ENCODE data around the gene SGCE.

Gene SGCE

GRCh38 chr7:94561841-94562514 lies 94.0 kb downstream of the SGCE start:
- Histone ChIP-seq H3K27ac (ENCODE audit: low read depth, low read length) (no peak overlapping the region), H3K9me3 (ENCODE audit: control insufficient read depth in 5 of 5, low read length in 5 of 5) (no peaks in the 10 kb centered on the region), H3K27me3 (ENCODE audit: control insufficient read depth in 5 of 5, insufficient read depth in 4 of 5, low read length in 5 of 5) (no peaks in the 10 kb centered on the region), H3K4me1 (ENCODE audit: control insufficient read depth in 5 of 5, insufficient read depth in 5 of 5, low read length in 5 of 5) (no peaks in the 10 kb centered on the region), H3K9ac (ENCODE audit: low read length in 5 of 5) (no peak overlapping the region), H3K36me3 (ENCODE audit: control insufficient read depth in 5 of 5, insufficient read depth in 5 of 5, low read length in 5 of 5) (peaks cover 0 to 9% (median 0%) of the 10 kb centered on the region in 5 donors), H3K4me3 (ENCODE audit: low read depth in 1 of 5, low read length in 5 of 5) (no peak overlapping the region)

- Histone ChIP-seq H3K27ac (ENCODE audit: low read depth, low read length) (no peak overlapping the region), H3K9me3 (ENCODE audit: control insufficient read depth in 5 of 5, low read length in 5 of 5) (no peaks in the 10 kb centered on the region), H3K4me1 (ENCODE audit: control insufficient read depth in 5 of 5, insufficient read depth in 5 of 5, low read length in 5 of 5) (no peaks in the 10 kb centered on the region), H3K36me3 (ENCODE audit: control insufficient read depth in 5 of 5, insufficient read depth in 5 of 5, low read length in 5 of 5) (peaks cover 0 to 25% (median 7%) of the 10 kb centered on the region in 5 donors), H3K27me3 (ENCODE audit: control insufficient read depth in 5 of 5, insufficient read depth in 4 of 5, low read length in 5 of 5) (no peaks in the 10 kb centered on the region), H3K4me3 (ENCODE audit: low read depth in 1 of 5, low read length in 5 of 5) (no peak overlapping the region), H3K9ac (ENCODE audit: low read length in 5 of 5) (no peak overlapping the region)
These were observed 96.0 kb downstream of the SGCE start for GRCh38 chr7:94559972-94560371.

GRCh38 chr7:94557215-94557614 lies 98.7 kb downstream of the SGCE start:
- no peaks in the 10 kb centered on the region for H3K4me1 ChIP-seq (ENCODE audit: control insufficient read depth in 5 of 5, insufficient read depth in 5 of 5, low read length in 5 of 5)
- H3K27ac ChIP-seq (ENCODE audit: low read depth, low read length): no peak overlapping the region
- H3K9me3 ChIP-seq (ENCODE audit: control insufficient read depth in 5 of 5, low read length in 5 of 5): no peaks in the 10 kb centered on the region
- H3K36me3 ChIP-seq (ENCODE audit: control insufficient read depth in 5 of 5, insufficient read depth in 5 of 5, low read length in 5 of 5): peaks cover 8 to 40% (median 22%) of the 10 kb centered on the region in 5 donors
- H3K27me3 ChIP-seq (ENCODE audit: control insufficient read depth in 5 of 5, insufficient read depth in 4 of 5, low read length in 5 of 5): no peaks in the 10 kb centered on the region
- H3K4me3 ChIP-seq (ENCODE audit: low read depth in 1 of 5, low read length in 5 of 5): no peak overlapping the region
- H3K9ac ChIP-seq (ENCODE audit: low read length in 5 of 5): no peak overlapping the region

- Histone ChIP-seq H3K27me3 (ENCODE audit: control insufficient read depth in 5 of 5, insufficient read depth in 4 of 5, low read length in 5 of 5) (no peaks in the 10 kb centered on the region), H3K36me3 (ENCODE audit: control insufficient read depth in 5 of 5, insufficient read depth in 5 of 5, low read length in 5 of 5) (peaks cover 12 to 38% (median 24%) of the 10 kb centered on the region in 5 donors), H3K27ac (ENCODE audit: low read depth, low read length) (no peak overlapping the region), H3K9me3 (ENCODE audit: control insufficient read depth in 5 of 5, low read length in 5 of 5) (no peaks in the 10 kb centered on the region), H3K4me3 (ENCODE audit: low read depth in 1 of 5, low read length in 5 of 5) (no peak overlapping the region), H3K4me1 (ENCODE audit: control insufficient read depth in 5 of 5, insufficient read depth in 5 of 5, low read length in 5 of 5) (no peaks in the 10 kb centered on the region), H3K9ac (ENCODE audit: low read length in 5 of 5) (no peak overlapping the region)
These were observed 99.9 kb downstream of the SGCE start for GRCh38 chr7:94556028-94556427.

- H3K9ac ChIP-seq (ENCODE audit: low read length in 5 of 5): no peak overlapping the region
- H3K4me1 ChIP-seq (ENCODE audit: control insufficient read depth in 5 of 5, insufficient read depth in 5 of 5, low read length in 5 of 5): no peaks in the 10 kb centered on the region
- no peak overlapping the region for H3K27ac ChIP-seq (ENCODE audit: low read depth, low read length)
- H3K4me3 ChIP-seq (ENCODE audit: low read depth in 1 of 5, low read length in 5 of 5): no peak overlapping the region
- H3K9me3 ChIP-seq (ENCODE audit: control insufficient read depth in 5 of 5, low read length in 5 of 5): no peaks in the 10 kb centered on the region
- H3K36me3 ChIP-seq (ENCODE audit: control insufficient read depth in 5 of 5, insufficient read depth in 5 of 5, low read length in 5 of 5): peaks cover 2 to 19% (median 10%) of the 10 kb centered on the region in 5 donors
- no peaks in the 10 kb centered on the region for H3K27me3 ChIP-seq (ENCODE audit: control insufficient read depth in 5 of 5, insufficient read depth in 4 of 5, low read length in 5 of 5)
These were observed 108.8 kb downstream of the SGCE start for GRCh38 chr7:94547126-94547525.

- H3K9me3 ChIP-seq (ENCODE audit: control insufficient read depth in 5 of 5, low read length in 5 of 5): no peaks in the 10 kb centered on the region
- H3K27me3 ChIP-seq (ENCODE audit: control insufficient read depth in 5 of 5, insufficient read depth in 4 of 5, low read length in 5 of 5): no peaks in the 10 kb centered on the region
- no peaks in the 10 kb centered on the region for H3K4me1 ChIP-seq (ENCODE audit: control insufficient read depth in 5 of 5, insufficient read depth in 5 of 5, low read length in 5 of 5)
- no peak overlapping the region for H3K9ac ChIP-seq (ENCODE audit: low read length in 5 of 5)
- no peak overlapping the region for H3K27ac ChIP-seq (ENCODE audit: low read depth, low read length)
- no peak overlapping the region for H3K4me3 ChIP-seq (ENCODE audit: low read depth in 1 of 5, low read length in 5 of 5)
- H3K36me3 ChIP-seq (ENCODE audit: control insufficient read depth in 5 of 5, insufficient read depth in 5 of 5, low read length in 5 of 5): peaks cover 12 to 31% (median 16%) of the 10 kb centered on the region in 5 donors
These were observed 115.5 kb downstream of the SGCE start for GRCh38 chr7:94540428-94540827.
